ENCODE data around the gene MTHFD1L.

- TF ChIP-seq CTCF (IDR thresholded peaks at IDR 0.05; ENCODE audit: insufficient read depth, low read depth, low read length): peak; percentile 98
- TF ChIP-seq EZH2 (IDR thresholded peaks at IDR 0.05; ENCODE audit: insufficient read depth, low read length): no peak
These were observed 149.1 kb downstream of the MTHFD1L start for GRCh38 chr6:151014404-151015100.

Data from astrocyte (in vitro differentiated cells and primary cell).